Suprapubic skin (tissue), 4 donors: ENCODE results near the gene CDC42EP4.

Source experiments
- POLR2A ChIP-seq, 2 donors: fragments of 450-650 bp; IDR thresholded peaks; one replicate each; pipeline ENCODE4 v1.6.1; 2017; ENCODE audit warnings: antibody characterized with exemption in 2 of 2, mild to moderate bottlenecking in 2 of 2, moderate library complexity in 2 of 2
- POLR2AphosphoS5 ChIP-seq, 3 donors: sonication (generic); formaldehyde crosslinking; IDR thresholded peaks; one replicate each; pipeline ENCODE4 v1.6.1; 2017; ENCODE audit warnings: antibody characterized with exemption in 3 of 3
- TF ChIP-seq, protein P1 (sequence below), 2 donors: fragments of 200-600 bp in 1 of 2; fragments of 450-650 bp in 1 of 2; sonication (generic) in 1 of 2; IDR thresholded peaks; one replicate each; pipeline ENCODE4 v1.5.1; 2016 to 2019; ENCODE audit warnings: antibody characterized with exemption in 2 of 2, mild to moderate bottlenecking in 1 of 2, moderate library complexity in 1 of 2

DNA sequence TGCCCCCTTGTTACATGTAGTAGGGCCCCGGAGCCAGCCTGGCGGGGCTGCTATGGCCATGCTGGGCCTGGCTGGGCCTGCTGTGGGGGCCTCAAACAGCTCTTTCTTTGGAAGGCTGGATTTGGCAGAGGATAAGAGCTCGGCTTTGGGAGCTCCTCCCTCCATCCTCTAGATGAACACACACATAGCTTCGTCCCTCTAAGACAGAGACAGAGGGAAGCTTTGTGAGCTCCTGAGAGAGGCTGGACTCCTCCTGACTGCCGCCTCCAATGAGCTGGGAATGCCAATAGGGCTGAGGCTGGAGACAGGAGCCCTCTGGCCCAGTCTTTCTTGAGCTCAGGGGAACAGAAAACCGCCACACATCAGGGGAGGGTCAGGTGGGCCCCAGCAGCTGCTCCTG is 37.3 kb upstream of the CDC42EP4 start:
- TF ChIP-seq, protein P1, sequence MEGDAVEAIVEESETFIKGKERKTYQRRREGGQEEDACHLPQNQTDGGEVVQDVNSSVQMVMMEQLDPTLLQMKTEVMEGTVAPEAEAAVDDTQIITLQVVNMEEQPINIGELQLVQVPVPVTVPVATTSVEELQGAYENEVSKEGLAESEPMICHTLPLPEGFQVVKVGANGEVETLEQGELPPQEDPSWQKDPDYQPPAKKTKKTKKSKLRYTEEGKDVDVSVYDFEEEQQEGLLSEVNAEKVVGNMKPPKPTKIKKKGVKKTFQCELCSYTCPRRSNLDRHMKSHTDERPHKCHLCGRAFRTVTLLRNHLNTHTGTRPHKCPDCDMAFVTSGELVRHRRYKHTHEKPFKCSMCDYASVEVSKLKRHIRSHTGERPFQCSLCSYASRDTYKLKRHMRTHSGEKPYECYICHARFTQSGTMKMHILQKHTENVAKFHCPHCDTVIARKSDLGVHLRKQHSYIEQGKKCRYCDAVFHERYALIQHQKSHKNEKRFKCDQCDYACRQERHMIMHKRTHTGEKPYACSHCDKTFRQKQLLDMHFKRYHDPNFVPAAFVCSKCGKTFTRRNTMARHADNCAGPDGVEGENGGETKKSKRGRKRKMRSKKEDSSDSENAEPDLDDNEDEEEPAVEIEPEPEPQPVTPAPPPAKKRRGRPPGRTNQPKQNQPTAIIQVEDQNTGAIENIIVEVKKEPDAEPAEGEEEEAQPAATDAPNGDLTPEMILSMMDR (IDR thresholded peaks at IDR 0.05): no peak
- no peak for TF ChIP-seq POLR2A (IDR thresholded peaks at IDR 0.05)
- no peak for TF ChIP-seq POLR2AphosphoS5 (IDR thresholded peaks at IDR 0.05)
